AG09319 (cell line): ENCODE measurements around the gene IL1A.

Experiments used
- DNase-seq: peaks from one replicate; pipeline ENCODE4 v3.0.0-alpha.2; 2010; ENCODE audit warnings: low read depth; ENCODE audit errors: extremely low read depth
- CTCF ChIP-seq: IDR thresholded peaks from 2 replicates; pipeline ENCODE4 v1.5.1; 2011; ENCODE audit warnings: low read depth, mild to moderate bottlenecking, inconsistent platforms, low read length, moderate library complexity

The IL1A gene

GRCh38 chr2:112772322-112772721 lies 12.0 kb downstream of the IL1A start:
- TF ChIP-seq CTCF, result no peak
- DNase-seq, result no peak

- DNase-seq, result peak; percentile 18
- peak; percentile 15 for TF ChIP-seq CTCF
These were observed 15.9 kb downstream of the IL1A start for GRCh38 chr2:112768432-112768831.

- TF ChIP-seq CTCF, result no peak
- DNase-seq, result no peak
These were observed 16.5 kb downstream of the IL1A start for GRCh38 chr2:112767693-112768330.

- no peak for DNase-seq
- no peak for TF ChIP-seq CTCF
These were observed 19.0 kb downstream of the IL1A start for GRCh38 chr2:112765251-112765650.

GRCh38 chr2:112764071-112765044 lies 19.9 kb downstream of the IL1A start, which contains the start of gene CKAP2L:
CKAP2L (minus strand) TSS chr2:112764609; CDS start chr2:112764598, 11 bp downstream.
- DNase-seq, result peak; percentile 91

GRCh38 chr2:112762276-112762675 lies 22.0 kb downstream of the IL1A start:
- TF ChIP-seq CTCF, result no peak

More at GRCh38 chr2:112764071-112765044, 19.9 kb downstream of the IL1A start, which contains the start of gene CKAP2L:
- TF ChIP-seq CTCF, result no peak

GRCh38 chr2:112760149-112760548 lies 24.1 kb downstream of the IL1A start:
- no peak for TF ChIP-seq CTCF
- no peak for DNase-seq

More at GRCh38 chr2:112762276-112762675, 22.0 kb downstream of the IL1A start:
- DNase-seq, result no peak
